ENCODE measurements around the gene ANKZF1. TPM values are rescaled to one million over a fixed set of nuclear protein-coding genes. Genes with fewer than 3 reads are reported as not detected.

Gene ANKZF1
- total and polyA plus RNA-seq, 10 of the 15 experiments (the other 5 are each of a cell fraction or from before 2014, with no cell fraction given) = 3.1 to 104 (median 35.0) TPM

- Histone ChIP-seq H4K20me1 (ENCODE audit: control insufficient read depth, insufficient read depth) (no peaks in the 10 kb centered on the region), H3K27ac (ENCODE audit: control insufficient read depth, insufficient read depth) (no peak overlapping the region), H2AFZ (ENCODE audit: control insufficient read depth, low read depth, low read length) (no peak overlapping the region), H3K4me2 (ENCODE audit: control insufficient read depth, insufficient read depth) (no peak overlapping the region), H3K79me2 (ENCODE audit: control insufficient read depth, insufficient read depth, low read length) (peaks cover 6% of the 10 kb centered on the region), H3K9ac (ENCODE audit: control insufficient read depth, insufficient read depth, low read length) (no peak overlapping the region), H3K9me3 (replicated peaks; ENCODE audit: control insufficient read depth, insufficient read depth, low read length) (no peaks in the 10 kb centered on the region), H3K4me3 (no peak overlapping the region), H3K27me3 (replicated peaks in 1 of 2; ENCODE audit: control insufficient read depth in 2 of 2, insufficient read depth in 2 of 2, low read length in 1 of 2) (no peaks in the 10 kb centered on the region), H3K36me3 (ENCODE audit: control insufficient read depth in 2 of 2, insufficient read depth in 2 of 2, low read length in 1 of 2) (no peaks in the 10 kb centered on the region; a peak in 1 of 4 replicates), H3K4me1 (ENCODE audit: control insufficient read depth, insufficient read depth, low read length) (peaks cover 26% of the 10 kb centered on the region)
- ChIA-PET POLR2A (interaction anchor here (5.6 to 7.0 kb wide), 2 partner anchors 31 to 107 kb away, joined by 34 to 160 read pairs; partner anchors contain the start of genes CNPPD1, TUBA4A and TUBA4B), SMC1A (ENCODE audit: uncharacterized antibody, unreplicated experiment) (interaction anchor here (0.7 to 8.8 kb wide), 2 partner anchors 11 to 53 kb away, joined by 3 to 96 read pairs; partner anchors contain the start of genes ANKZF1 and ATG9A), RAD21 (ENCODE audit: unreplicated experiment) (no interaction called here), CTCF (interaction anchor here (2.6 to 13.5 kb wide), 2 partner anchors 11 to 123 kb away, joined by 6 to 257 read pairs; no protein-coding TSS in a partner anchor)
- 87% methylated on average over 5 of the region's 5 CpGs for WGBS (ENCODE audit: insufficient coverage, insufficient replicate concordance, low lambda C conversion rate, missing lambda C conversion rate)
- DNase-seq (ENCODE audit: low read depth, low spot score) = no peak
- no peak for TF ChIP-seq SPI1 (IDR thresholded peaks at IDR 0.05; ENCODE audit: borderline replicate concordance, insufficient read depth, low read depth, low read length)
- TF ChIP-seq ATF7 (IDR thresholded peaks at IDR 0.05; ENCODE audit: low read depth) = no peak
- TF ChIP-seq NFYA (IDR thresholded peaks at IDR 0.05; ENCODE audit: borderline replicate concordance, low read depth, low read length) = no peak
- no peak for TF ChIP-seq RFX5 (IDR thresholded peaks at IDR 0.05; ENCODE audit: low read depth, low read length)
- TF ChIP-seq BCLAF1 (IDR thresholded peaks at IDR 0.05) = no peak
- no peak for TF ChIP-seq ZBED1 (IDR thresholded peaks at IDR 0.05; ENCODE audit: borderline replicate concordance)
- no peak for TF ChIP-seq POLR2AphosphoS2 (IDR thresholded peaks at IDR 0.05; ENCODE audit: low read depth, low read length)
- no peak for TF ChIP-seq SIN3A (IDR thresholded peaks at IDR 0.05; ENCODE audit: low read depth, low read length)
- no peak for TF ChIP-seq HDAC2 (IDR thresholded peaks at IDR 0.05)
- no peak for TF ChIP-seq STAT3 (IDR thresholded peaks at IDR 0.05; ENCODE audit: low read depth, low read length)
- TF ChIP-seq ZSCAN29 (IDR thresholded peaks at IDR 0.05) = no peak
- no peak for TF ChIP-seq WRNIP1 (IDR thresholded peaks at IDR 0.05; ENCODE audit: borderline replicate concordance, low read depth, low read length)
- TF ChIP-seq ZNF687 (IDR thresholded peaks at IDR 0.05) = no peak
- no peak for TF ChIP-seq SP1 (IDR thresholded peaks at IDR 0.05; ENCODE audit: low read depth, low read length)
- TF ChIP-seq CTCF (IDR thresholded peaks at IDR 0.05 in 2 of 3, conservative IDR thresholded peaks at IDR 0.05 in 1 of 3; ENCODE audit: control insufficient read depth in 2 of 3, extremely low read depth in 1 of 3, insufficient read depth in 1 of 3, low read depth in 3 of 3, low read length in 3 of 3) = no peak
- in situ Hi-C loops (cut with MboI) = no loop called here
- no peak for FAIRE-seq
- BruUV-seq (replicated peaks) = no TSS peak
- intact Hi-C loops (cut with micrococcal nuclease; ENCODE audit: unreplicated experiment) = no loop called here
- ATAC-seq = no peak
Observed at GRCh38 chr2:219282375-219282774, 52.8 kb downstream of the ANKZF1 start.
